Effector CD4-positive, alpha-beta T cell (primary cell): ENCODE measurements around the gene DDO. TPM values are rescaled to one million over a fixed set of nuclear protein-coding genes. Genes with fewer than 3 reads are reported as not detected.
"Not testable (repeated sequence)": the region's sequence is repeated elsewhere in the genome, so short reads cannot be mapped to it uniquely, and the experiment has no call there.

Source experiments
- DNase-seq: peaks from one replicate; pipeline ENCODE4 v3.0.0-alpha.2; 2020
- total RNA-seq: gene quantifications from one replicate; lab custom pipeline; 2026; lab: John Stamatoyannopoulos, UW

DDO gene, protein sequence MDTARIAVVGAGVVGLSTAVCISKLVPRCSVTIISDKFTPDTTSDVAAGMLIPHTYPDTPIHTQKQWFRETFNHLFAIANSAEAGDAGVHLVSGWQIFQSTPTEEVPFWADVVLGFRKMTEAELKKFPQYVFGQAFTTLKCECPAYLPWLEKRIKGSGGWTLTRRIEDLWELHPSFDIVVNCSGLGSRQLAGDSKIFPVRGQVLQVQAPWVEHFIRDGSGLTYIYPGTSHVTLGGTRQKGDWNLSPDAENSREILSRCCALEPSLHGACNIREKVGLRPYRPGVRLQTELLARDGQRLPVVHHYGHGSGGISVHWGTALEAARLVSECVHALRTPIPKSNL
- total RNA-seq: not detected

DNA sequence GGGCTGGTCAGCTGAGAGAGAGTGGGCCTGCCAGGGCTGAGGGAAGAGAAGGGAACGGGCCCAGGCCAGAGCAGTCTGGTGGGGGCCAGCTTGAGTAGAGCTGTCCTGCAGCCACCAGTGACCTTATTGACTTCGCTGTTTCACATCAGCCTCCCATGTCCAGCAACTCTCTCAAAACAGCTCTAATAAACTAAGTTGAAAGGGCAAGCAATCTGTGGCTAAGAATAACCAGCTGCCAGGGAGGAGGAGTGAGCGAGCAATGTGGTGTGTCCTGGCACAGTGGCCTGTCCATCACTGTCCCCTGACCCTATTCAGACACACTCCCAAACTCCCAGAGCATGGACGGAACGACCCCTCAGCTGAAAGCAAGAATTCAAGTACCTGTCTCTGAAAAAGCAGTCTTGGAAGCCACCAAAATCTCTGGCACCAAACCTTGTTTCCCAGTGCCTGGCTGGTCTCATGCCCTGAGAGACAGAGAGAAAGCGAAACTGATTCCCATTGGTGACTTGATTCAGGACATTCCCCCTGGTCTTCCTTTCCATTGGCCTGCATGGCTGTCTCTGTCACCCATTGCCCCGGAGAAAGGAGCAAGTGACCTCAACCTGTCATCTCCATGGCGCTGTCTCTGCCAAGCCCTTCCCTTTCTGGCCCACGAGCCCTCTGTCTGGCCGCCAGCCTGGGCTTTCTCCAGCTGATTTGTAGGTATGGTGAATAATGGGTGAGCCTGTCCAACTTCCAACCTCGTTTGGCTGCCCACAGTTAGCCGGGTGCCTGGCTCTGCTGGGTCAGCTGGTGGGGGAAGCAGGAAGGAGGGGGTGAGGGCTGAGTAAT is at the start of gene DDO:
TSS of gene DDO (minus strand) at position 490 of the 831 bp plus-strand sequence. CDS start 2,113 bp downstream, outside the sequence.
- DNase-seq: no peak

DNA sequence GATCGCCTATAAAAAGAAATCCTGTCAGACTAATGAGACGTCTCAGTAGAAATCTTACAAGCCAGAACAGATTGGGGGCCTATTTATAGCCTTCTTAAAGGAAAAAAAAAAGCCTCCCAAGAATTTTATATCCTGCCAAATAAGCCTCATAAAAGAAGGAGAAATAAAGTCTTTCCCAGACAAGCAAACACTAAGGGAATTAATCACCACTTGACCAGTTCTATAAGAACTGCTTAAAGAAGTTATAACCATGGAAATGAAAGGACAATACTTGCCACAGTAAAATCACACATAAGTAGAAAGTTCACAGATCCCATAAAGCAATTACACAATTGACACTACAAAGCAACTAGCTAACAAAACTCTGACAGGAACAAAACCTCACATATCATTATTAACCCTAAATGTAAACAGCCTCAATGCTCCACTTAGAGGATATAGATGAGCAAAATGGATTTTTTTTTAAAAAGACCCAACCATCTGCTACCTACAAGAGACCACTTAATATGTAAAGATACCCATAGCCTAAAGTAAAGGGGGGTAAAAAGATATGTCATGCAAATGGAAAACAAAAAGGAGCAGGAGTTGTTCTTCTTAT is 47.6 kb upstream of the DDO start:
- no peak for DNase-seq

DNA sequence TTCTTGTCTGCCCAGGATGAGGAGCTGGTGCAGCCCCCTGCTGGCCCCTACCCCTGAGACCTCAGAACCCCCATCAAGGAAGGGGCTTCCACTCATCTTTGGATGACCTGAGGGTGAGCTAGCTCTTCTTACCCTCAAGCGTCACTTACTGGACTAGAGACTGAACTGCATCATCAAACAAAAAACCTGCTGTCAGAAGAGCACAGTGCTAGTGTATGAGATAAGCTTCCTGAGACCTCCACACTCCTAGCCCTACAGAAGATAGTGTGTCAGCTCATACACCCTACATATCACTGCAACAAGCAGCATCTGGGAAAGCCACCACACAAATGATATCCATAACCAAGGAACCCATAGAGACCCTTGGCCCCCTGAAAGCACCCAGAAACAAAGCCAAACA is 46.0 kb upstream of the DDO start:
- no peak for DNase-seq

DNA sequence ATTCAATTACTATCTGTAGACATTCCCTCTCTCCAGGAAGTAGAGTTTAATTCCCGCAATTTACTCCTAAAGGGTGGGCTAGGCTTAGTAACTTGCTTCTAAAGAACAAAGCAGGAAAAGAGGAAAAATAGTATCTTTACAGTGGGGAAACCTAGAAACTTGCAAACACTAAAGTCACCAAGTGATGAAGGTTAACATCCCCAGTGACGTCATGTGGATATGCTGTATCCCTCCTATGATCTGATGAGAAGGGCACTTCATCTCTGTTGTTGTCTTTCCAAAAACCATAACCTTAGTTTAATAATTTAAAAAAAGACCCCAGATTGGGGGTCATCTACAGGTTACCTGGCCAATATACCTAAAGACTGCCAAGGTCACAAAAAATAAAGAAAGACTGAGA is 43.8 kb upstream of the DDO start:
- no peak for DNase-seq

DNA sequence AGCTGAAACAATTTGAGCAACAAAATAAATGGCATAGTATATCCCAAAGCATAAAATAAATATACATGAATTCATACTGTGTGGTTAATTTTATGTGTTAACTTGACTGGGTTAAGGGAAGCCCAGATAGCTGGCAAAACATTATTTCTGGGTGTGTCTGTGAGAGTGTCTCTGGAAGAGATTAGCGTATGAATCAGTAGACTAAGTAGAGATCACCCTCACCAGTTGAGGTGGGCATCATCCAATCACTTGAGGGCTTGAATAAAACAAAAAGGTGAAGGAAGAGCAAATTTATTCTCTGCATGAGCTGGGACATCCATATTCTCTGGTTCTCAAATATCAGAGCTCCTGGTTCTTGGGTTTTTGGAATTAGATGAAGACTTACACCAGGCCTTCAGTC is 43.1 kb upstream of the DDO start:
- no peak for DNase-seq

DNA sequence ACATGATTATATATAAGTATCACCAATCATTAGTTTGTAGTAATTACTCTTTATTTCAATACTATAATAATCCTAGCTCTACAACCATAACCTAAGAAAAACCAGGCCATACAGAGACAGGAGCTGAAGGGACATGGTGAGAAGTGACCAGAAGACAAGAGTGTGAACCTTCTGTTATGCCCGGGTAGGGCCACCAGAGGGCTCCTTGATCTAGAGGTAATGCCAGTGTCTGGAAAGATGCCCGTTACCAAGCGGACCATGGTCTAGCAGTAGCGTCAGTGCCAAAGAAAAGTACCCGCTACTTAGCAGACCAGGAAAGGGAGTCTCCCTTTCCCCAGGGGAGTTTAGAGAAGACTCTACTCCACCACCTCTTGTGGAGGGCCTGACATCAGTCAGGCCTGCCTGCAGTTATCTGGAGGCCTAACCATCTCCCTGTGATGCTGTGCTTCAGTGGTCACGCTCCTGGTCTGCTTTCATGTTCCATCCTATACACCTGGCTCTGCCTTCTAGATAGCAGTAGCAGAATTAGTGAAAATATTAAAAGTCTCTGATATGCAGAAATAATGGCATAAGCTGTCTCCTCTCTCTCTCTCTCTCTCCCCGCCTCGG is 42.3 kb upstream of the DDO start:
- DNase-seq: not testable (repeated sequence)

DNA sequence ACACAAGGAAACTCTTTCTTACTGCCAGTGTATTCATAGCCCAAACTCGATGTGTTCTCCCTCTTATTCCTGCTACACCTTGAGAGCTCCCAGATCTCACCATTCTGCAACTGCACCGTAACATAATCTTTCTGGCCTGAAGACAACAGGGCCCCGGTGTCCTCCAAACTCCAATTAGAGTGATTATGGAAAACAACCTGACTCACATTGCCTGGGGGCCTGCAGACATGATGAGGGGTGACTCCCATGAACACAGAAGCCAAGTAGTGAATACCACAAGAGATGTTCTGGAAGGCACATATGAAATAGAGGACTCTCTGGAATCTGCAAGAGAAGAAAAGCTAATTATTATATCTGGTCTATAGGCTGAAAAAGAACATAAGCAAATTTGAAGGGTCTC is 41.3 kb upstream of the DDO start:
- DNase-seq: no peak

DNA sequence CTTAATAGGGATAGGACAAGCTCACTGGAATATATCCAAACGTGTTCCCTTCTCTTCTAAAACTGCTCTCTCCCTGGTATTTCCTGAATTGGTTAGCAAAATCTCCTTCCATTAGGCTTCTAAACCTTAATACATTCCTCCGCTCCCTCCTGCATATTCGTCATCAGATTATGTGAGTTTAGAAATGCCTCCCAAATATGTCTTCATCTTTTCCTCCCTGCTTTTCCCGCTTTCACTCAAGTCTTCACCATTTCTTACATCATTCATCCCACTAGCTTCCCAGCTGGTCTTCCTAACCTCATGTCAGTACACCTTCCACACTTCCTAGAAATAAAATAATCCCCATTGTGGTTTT is 34.1 kb upstream of the DDO start:
- DNase-seq: no peak

DNA sequence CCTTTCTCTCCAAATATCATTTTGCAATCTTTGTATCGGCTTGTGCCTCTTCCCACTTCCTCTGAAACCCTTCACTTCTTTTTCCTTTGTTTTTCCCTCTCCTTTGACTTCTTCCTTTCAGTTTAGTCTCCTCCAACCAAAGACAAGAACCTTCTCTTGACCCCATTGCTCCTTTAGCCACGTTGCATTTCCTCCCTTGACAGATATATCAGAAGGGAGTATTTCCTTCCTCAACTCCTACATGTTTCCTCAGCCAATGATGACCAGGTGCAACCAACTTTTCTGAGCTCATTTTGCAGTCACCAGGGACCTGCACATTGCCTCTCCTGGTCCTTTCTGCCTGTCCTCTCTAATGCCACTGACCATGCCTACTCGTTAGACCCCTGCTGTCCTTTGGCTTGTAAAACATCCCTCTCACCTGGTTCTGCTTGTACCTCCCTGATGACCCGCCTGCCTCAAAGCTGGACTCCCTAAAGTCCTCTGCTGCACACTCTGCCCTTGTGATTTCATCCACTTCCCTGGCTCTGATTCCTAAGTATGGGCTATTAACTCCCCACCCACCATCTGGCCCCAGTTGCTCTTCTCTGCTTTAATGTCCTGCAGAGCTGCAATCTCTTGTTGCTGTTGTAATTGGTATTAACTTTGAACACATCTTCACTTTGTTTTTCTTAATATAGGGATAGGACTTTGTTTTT is 33.6 kb upstream of the DDO start:
- no peak for DNase-seq

DNA sequence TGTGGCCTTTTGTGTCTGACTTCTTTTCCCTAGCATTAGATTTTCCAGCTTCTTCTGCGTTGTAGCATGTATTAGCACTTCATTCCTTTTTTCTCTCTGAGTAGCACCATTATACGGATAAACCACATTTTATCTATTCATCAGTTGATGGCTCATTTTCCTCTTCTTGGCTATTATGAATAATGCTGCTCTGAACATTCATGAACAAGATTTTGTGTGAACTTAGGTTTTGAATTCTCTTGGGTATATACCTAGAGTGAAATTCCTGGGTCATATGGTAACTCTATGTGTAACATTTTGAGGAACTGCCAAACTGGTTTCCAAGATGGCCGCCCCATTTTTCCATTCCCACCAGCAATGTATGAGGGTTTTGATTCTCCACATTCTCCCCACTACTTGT is 32.4 kb upstream of the DDO start:
- DNase-seq: no peak

DNA sequence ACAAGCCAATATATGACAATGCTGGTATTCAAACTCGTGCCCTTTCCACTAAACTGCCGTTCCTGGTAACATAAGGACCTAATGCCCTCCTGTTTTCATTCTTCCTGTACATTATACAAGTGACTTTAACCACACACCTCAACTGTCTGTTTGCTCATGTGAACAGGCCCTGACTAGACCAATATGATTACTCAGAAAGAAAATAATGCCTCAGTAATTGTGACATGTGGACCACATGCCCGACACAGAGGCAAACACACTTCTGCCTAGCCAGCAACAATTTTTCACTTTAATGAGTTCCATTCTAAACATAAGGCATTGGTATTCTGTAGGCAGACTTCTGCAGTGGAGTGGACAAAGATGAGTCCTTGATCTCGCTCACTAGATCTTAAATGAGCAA is 31.0 kb upstream of the DDO start:
- no peak for DNase-seq

DNA sequence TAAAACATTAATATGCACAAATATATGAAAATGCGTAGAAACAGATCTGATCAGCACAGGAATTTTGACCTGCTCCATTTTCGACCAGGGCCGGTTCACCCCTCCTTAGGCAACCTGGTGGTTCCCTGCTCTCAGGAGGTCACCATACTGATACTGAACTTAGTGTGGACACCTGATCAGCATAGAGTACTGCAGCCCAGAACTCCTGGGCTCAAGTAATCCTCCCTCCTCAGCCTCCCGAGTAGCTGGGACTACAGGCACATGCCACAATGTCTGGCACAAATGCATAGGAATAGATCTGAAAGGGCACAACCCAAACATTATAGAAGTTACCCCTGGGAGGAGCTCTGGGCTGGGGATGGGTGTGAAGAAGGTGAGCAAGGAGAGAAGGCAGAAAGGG is 24.7 kb upstream of the DDO start:
- DNase-seq: no peak

DNA sequence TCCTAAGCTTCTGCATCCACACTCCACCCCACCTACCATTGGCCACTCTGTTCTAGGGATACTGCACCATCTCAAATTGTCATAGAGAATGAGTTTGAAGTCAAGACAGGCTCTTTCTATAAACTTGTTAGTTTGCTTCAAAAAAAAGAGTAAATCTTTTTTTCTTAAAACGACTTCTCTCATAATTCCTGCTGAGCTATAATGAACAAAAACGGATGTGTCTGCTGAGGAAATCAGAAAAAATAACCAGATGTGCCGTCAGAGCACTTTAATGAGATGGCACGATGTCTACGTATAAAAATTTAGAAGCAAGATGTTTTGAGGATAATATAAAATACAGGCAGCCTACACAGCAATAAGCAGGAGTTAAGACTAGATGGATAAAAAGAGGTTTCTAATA is 24.0 kb upstream of the DDO start:
- DNase-seq: no peak

DNA sequence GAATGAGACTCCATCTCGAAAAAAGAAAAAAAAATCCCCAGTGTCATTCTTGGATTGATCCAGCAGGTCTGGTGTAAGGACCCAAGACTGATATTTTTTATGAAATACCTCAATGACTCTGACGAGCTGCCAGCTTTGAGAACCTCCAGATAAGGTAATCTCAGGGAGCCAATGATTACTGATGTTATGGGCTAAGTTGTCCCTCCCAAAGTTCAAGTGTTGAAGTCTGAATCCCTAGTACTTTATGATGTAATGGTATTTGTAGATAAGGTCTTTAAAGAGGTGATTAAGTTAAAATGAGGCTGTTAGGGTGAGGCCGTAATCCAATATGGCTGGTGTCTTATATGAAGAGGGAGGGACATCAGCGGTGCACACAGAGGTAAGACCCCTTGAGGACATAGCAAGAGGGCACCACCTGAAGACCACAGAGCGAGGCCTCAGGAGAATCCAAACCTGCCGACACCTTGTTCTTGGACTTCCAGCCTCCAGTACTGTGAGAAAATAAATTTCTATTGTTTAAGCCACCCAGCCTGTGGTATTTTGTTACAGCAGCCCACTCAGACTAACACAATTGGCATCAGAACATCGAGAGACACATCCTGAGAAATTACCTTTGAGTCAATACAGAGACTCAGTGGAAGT is 19.7 kb upstream of the DDO start:
- DNase-seq: no peak

DNA sequence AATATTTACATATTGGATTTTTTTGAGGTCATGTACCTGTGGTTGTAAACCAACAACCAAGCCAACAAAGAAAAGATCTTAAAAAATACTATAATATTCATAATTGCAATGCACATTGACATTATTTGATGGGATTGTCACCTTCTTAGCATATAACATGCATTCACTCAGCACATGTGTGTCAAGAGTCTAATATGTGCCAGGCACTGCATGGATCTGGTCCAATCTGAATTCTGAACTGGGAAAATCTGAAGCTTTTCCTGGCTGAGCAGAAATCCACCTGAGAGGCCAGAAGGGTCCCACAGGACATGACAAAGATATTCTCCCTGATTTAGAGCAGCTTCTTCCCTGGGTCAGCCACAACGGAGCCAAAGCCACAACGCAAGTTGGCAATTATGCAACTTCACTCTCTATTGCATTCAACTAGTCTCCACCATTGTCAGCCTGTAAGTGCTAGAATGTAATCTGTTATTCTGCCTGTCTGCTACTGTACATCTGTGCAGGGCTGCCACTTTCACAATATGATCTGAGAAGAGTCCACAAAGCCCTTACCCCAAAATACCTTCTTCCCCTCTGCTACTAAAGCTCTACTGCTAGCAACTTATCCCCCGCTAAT is 17.0 kb upstream of the DDO start:
- DNase-seq: no peak

DNA sequence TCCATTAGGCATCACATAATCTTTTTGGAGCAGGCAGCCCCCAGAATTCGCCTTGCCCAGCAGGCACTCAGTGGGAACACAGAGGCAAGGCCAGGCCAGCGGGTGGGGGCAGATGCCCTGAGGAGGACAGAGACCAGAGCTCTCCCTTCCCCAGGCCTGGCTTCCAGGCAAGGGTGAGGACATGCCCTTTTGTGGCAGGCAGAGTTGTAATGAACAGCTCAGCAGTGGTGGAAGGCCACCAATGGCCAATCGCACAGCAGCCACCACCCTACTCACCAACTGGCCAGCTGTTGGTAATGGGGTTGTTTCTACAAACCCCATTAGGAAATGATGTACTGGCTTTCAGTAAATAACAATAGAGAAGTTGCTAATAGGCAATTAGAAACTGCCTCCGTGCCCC is 15.4 kb upstream of the DDO start:
- no peak for DNase-seq

DNA sequence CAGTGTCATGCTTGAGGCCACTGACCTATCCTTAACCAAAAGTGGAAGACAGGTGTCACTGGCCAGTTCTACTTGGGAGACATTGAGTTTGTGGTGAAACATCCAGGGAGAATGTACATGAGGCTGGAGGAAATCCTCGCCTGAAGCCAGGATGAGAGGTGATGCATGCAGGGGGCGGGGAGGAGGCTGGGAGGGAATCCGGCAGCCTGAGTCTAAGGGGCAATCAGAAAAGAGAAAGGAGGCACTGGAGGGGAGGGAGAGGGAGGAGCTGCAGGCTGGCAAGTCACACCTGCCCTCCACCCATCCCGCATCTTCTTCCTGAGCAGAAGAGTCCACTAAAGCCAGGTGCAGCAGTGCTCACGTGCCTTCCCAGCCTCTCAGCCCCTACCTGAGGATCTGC is 14.9 kb upstream of the DDO start:
- no peak for DNase-seq

DNA sequence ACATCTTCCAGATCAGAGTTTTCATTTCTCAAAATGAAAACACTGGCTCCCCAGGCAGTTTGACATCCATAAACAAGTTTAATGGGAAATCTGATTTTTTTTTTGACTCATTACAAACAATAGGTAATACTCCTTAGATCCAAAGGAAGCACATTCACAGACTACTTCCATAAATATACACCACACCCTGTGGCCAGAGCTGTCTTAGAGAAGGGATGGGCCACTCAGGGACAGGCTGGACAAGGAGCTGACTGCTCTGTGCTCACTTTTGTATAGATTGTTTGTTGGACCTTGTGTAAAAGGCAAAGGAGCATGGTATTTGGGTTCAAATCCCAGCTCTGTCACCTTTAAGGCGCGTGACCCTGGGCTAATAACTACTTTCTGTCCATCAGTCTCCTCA is 12.8 kb upstream of the DDO start:
- DNase-seq: no peak

DNA sequence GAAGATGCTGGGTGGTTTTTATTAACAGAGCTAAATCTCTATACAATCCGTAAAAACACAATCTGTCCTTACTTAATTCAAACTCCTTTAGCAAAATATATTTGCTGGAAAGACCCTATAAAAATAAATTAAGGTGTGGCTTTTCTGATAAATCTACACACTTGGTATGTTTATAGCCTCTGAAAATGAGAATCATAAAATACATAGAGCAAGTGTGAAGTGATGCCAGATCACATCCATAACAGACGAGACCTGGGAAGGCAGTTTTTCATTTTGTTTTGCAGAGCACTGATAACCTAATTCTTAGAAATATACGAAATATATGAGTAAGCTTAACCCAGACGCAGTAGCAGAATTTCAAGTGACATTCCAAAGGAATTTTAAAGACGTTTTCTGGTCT is 10.4 kb upstream of the DDO start:
- no peak for DNase-seq

DNA sequence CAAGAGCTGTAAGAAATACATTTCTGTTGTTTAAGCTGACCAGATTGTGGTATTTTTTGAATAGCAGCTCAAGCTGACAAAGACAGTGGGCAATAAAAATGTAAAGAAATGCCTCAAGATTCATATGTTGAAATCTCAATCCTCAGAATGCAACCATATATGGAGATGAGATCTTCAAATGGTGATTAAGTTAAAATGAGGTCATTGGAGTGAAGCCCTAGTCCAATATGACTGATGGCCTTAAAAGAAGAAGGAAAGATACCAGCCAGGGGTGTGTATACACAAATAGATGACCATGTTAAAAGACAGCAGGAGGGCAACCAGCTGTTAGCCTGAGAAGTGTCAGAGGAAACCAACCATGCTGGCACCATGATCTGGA is 7.1 kb upstream of the DDO start:
- no peak for DNase-seq

DNA sequence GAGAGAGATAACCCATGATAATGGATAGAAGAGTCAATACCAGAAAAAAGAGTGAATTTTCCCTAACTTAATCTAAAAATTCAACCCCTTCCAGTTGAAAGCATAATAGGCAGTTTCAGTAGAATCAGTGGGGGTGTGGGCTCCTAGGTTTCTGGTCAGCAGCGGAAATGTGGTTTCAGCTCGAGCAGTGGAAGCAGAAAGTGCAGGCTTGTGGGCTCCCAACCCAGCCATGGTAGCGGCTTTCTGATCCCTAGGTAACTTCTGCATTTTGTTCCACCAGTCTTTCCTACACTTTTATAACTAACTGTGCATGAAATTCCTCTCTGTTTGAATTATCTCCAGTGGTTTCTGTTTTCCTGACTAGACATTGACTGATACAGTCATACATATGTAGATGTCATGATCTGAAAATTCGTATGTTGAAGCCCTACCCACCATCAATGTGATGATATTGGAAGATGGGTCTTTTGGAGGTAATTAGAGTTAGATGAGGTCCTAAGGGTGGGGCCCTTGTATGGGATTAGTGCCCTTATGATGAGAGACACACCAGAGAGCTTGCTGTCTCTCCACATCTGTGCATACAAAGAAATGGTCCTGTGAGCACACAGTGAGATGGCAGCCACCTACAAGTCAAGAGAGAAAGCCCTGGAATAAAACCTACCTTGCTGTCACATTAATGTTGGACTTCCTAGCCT is 6.5 kb upstream of the DDO start:
- no peak for DNase-seq
